ENCODE measurements around the gene SCO2.
"Not testable (repeated sequence)": the region's sequence is repeated elsewhere in the genome, so short reads cannot be mapped to it uniquely, and the experiment has no call there.

SCO2 gene

GRCh38 chr22:50533856-50534711, 8.7 kb upstream of the SCO2 start:
- not testable (repeated sequence) for H3K9me3 ChIP-seq (ENCODE audit: control insufficient read depth, low read length); H3K36me3 ChIP-seq (ENCODE audit: control insufficient read depth, insufficient read depth, low read length); H3K9ac ChIP-seq (ENCODE audit: low read length); H3K27me3 ChIP-seq (ENCODE audit: control insufficient read depth, insufficient read depth, low read length); H3K4me3 ChIP-seq (ENCODE audit: low read length)
- peaks cover 45% of the 10 kb centered on the region for H3K4me1 ChIP-seq (ENCODE audit: control insufficient read depth, insufficient read depth, low read length)

- H3K27me3 ChIP-seq (ENCODE audit: control insufficient read depth, insufficient read depth, low read length) = no peaks in the 10 kb centered on the region
- H3K4me3 ChIP-seq (ENCODE audit: low read length) = no peak overlapping the region
- peaks cover 39% of the 10 kb centered on the region for H3K4me1 ChIP-seq (ENCODE audit: control insufficient read depth, insufficient read depth, low read length)
- peak overlapping the region; percentile 99 for H3K9ac ChIP-seq (ENCODE audit: low read length)
- no peaks in the 10 kb centered on the region for H3K36me3 ChIP-seq (ENCODE audit: control insufficient read depth, insufficient read depth, low read length)
- no peaks in the 10 kb centered on the region for H3K9me3 ChIP-seq (ENCODE audit: control insufficient read depth, low read length)
Measured at GRCh38 chr22:50532824-50533796, 7.7 kb upstream of the SCO2 start.

GRCh38 chr22:50531962-50532674, 6.7 kb upstream of the SCO2 start:
- peak overlapping the region; percentile 19 for H3K4me3 ChIP-seq (ENCODE audit: low read length)
- no peaks in the 10 kb centered on the region for H3K36me3 ChIP-seq (ENCODE audit: control insufficient read depth, insufficient read depth, low read length)
- H3K9ac ChIP-seq (ENCODE audit: low read length) = peak overlapping the region; percentile 99
- H3K9me3 ChIP-seq (ENCODE audit: control insufficient read depth, low read length) = no peaks in the 10 kb centered on the region
- peaks cover 39% of the 10 kb centered on the region for H3K4me1 ChIP-seq (ENCODE audit: control insufficient read depth, insufficient read depth, low read length)
- H3K27me3 ChIP-seq (ENCODE audit: control insufficient read depth, insufficient read depth, low read length) = no peaks in the 10 kb centered on the region

- Histone ChIP-seq H3K4me3 (ENCODE audit: low read length) (peak overlapping the region; percentile 89), H3K36me3 (ENCODE audit: control insufficient read depth, insufficient read depth, low read length) (no peaks in the 10 kb centered on the region), H3K9me3 (ENCODE audit: control insufficient read depth, low read length) (no peaks in the 10 kb centered on the region), H3K27me3 (ENCODE audit: control insufficient read depth, insufficient read depth, low read length) (no peaks in the 10 kb centered on the region), H3K4me1 (ENCODE audit: control insufficient read depth, insufficient read depth, low read length) (peaks cover 45% of the 10 kb centered on the region), H3K9ac (ENCODE audit: low read length) (peak overlapping the region; percentile 99)
Measured at GRCh38 chr22:50531546-50531961, 6.2 kb upstream of the SCO2 start.

GRCh38 chr22:50530877-50531545, 5.6 kb upstream of the SCO2 start:
- no peaks in the 10 kb centered on the region for H3K27me3 ChIP-seq (ENCODE audit: control insufficient read depth, insufficient read depth, low read length)
- H3K9me3 ChIP-seq (ENCODE audit: control insufficient read depth, low read length) = no peaks in the 10 kb centered on the region
- H3K36me3 ChIP-seq (ENCODE audit: control insufficient read depth, insufficient read depth, low read length) = no peaks in the 10 kb centered on the region
- H3K9ac ChIP-seq (ENCODE audit: low read length) = peak overlapping the region; percentile 99
- H3K4me3 ChIP-seq (ENCODE audit: low read length) = peak overlapping the region; percentile 89
- H3K4me1 ChIP-seq (ENCODE audit: control insufficient read depth, insufficient read depth, low read length) = peaks cover 47% of the 10 kb centered on the region

GRCh38 chr22:50530580-50530876, 5.1 kb upstream of the SCO2 start:
- Histone ChIP-seq H3K4me3 (ENCODE audit: low read length) (peak overlapping the region; percentile 60), H3K27me3 (ENCODE audit: control insufficient read depth, insufficient read depth, low read length) (no peaks in the 10 kb centered on the region), H3K36me3 (ENCODE audit: control insufficient read depth, insufficient read depth, low read length) (no peaks in the 10 kb centered on the region), H3K9me3 (ENCODE audit: control insufficient read depth, low read length) (no peaks in the 10 kb centered on the region), H3K4me1 (ENCODE audit: control insufficient read depth, insufficient read depth, low read length) (peaks cover 47% of the 10 kb centered on the region), H3K9ac (ENCODE audit: low read length) (peak overlapping the region; percentile 99)

- H3K27me3 ChIP-seq (ENCODE audit: control insufficient read depth, insufficient read depth, low read length) = no peaks in the 10 kb centered on the region
Measured at GRCh38 chr22:50529897-50530579, 4.6 kb upstream of the SCO2 start, which contains the start of gene TYMP. Gene TYMP (minus strand): TSS chr22:50530012. CDS start chr22:50529709, 303 bp downstream.

GRCh38 chr22:50529416-50529896, 4.1 kb upstream of the SCO2 start:
- Histone ChIP-seq H3K27me3 (ENCODE audit: control insufficient read depth, insufficient read depth, low read length) (no peaks in the 10 kb centered on the region), H3K4me1 (ENCODE audit: control insufficient read depth, insufficient read depth, low read length) (peaks cover 55% of the 10 kb centered on the region), H3K36me3 (ENCODE audit: control insufficient read depth, insufficient read depth, low read length) (no peaks in the 10 kb centered on the region), H3K9ac (ENCODE audit: low read length) (peak overlapping the region; percentile 99), H3K9me3 (ENCODE audit: control insufficient read depth, low read length) (no peaks in the 10 kb centered on the region), H3K4me3 (ENCODE audit: low read length) (peak overlapping the region; percentile 14)

More at GRCh38 chr22:50529897-50530579, 4.6 kb upstream of the SCO2 start, which contains the start of gene TYMP:
- Histone ChIP-seq H3K36me3 (ENCODE audit: control insufficient read depth, insufficient read depth, low read length) (no peaks in the 10 kb centered on the region), H3K9me3 (ENCODE audit: control insufficient read depth, low read length) (no peaks in the 10 kb centered on the region), H3K4me3 (ENCODE audit: low read length) (peak within 1 kb of the TSS; percentile 89), H3K4me1 (ENCODE audit: control insufficient read depth, insufficient read depth, low read length) (peaks cover 49% of the 10 kb centered on the region), H3K9ac (ENCODE audit: low read length) (peak within 1 kb of the TSS; percentile 99)

- H3K27me3 ChIP-seq (ENCODE audit: control insufficient read depth, insufficient read depth, low read length) = no peaks in the 10 kb centered on the region
- H3K9me3 ChIP-seq (ENCODE audit: control insufficient read depth, low read length) = no peaks in the 10 kb centered on the region
- peaks cover 61% of the 10 kb centered on the region for H3K4me1 ChIP-seq (ENCODE audit: control insufficient read depth, insufficient read depth, low read length)
- peak overlapping the region; percentile 99 for H3K9ac ChIP-seq (ENCODE audit: low read length)
- no peaks in the 10 kb centered on the region for H3K36me3 ChIP-seq (ENCODE audit: control insufficient read depth, insufficient read depth, low read length)
- H3K4me3 ChIP-seq (ENCODE audit: low read length) = no peak overlapping the region
Measured at GRCh38 chr22:50528682-50529415, 3.5 kb upstream of the SCO2 start.

- peaks cover 63% of the 10 kb centered on the region for H3K4me1 ChIP-seq (ENCODE audit: control insufficient read depth, insufficient read depth, low read length)
- H3K36me3 ChIP-seq (ENCODE audit: control insufficient read depth, insufficient read depth, low read length) = peaks cover 7% of the 10 kb centered on the region
- H3K4me3 ChIP-seq (ENCODE audit: low read length) = no peak overlapping the region
- H3K9me3 ChIP-seq (ENCODE audit: control insufficient read depth, low read length) = no peaks in the 10 kb centered on the region
- no peaks in the 10 kb centered on the region for H3K27me3 ChIP-seq (ENCODE audit: control insufficient read depth, insufficient read depth, low read length)
- no peak overlapping the region for H3K9ac ChIP-seq (ENCODE audit: low read length)
Measured at GRCh38 chr22:50527921-50528681, 2.7 kb upstream of the SCO2 start.

Data from mucosa of stomach (tissue), 1 donor.